IMR-90 (cell line): ENCODE data around the gene KRTAP10-3. TPM values are rescaled to one million over a fixed set of nuclear protein-coding genes. Genes with fewer than 3 reads are reported as not detected.

Experiments
- ATAC-seq: fragments of 200-7000 bp; cut with Tn5 transposase; 2 replicates; pipeline ENCODE4 v1.9.1; 2020; ENCODE audit warnings: low read depth, mild to moderate bottlenecking, moderate library complexity
- BruUV-seq: library from RNA; stranded (reverse); fragments of 400-500 nt; replicated peaks from 2 replicates; lab custom pipeline; 2021; lab: Mats Ljungman, UMichigan
- CTCF ChIA-PET: fragments of 300-600 bp; formaldehyde crosslinking; extraction: SDS; loops from one replicate; lab custom pipeline; 2021; ENCODE audit warnings: antibody characterized with exemption; lab: Yijun Ruan, JAX
- POLR2A ChIA-PET: fragments of 300-600 bp; sonication (Branson Sonifier 250); formaldehyde crosslinking; loops from one replicate; lab custom pipeline; 2022; ENCODE audit warnings: antibody characterized with exemption; ENCODE audit not compliant: unreplicated experiment; lab: Charles Lee
- DNase-seq: peaks from one replicate; pipeline ENCODE4 v3.0.0; 2013
- H2AFZ ChIP-seq: replicated peaks from 2 replicates; pipeline ENCODE3; 2013; ENCODE audit warnings: low read length, mild to moderate bottlenecking; ENCODE audit not compliant: poor library complexity
- H2AK5ac ChIP-seq: 2 replicates; pipeline ENCODE4 v1.6.1; 2013; ENCODE audit warnings: low read depth, low read length, inconsistent platforms
- H2AK9ac ChIP-seq: replicated peaks from 2 replicates; pipeline ENCODE3; 2013; ENCODE audit warnings: mild to moderate bottlenecking, low read depth, low read length, moderate library complexity; ENCODE audit not compliant: poor library complexity
- H2BK120ac ChIP-seq: 2 replicates; pipeline ENCODE4 v1.6.1; 2013; ENCODE audit warnings: low read depth, low read length, inconsistent platforms
- H2BK15ac ChIP-seq: 3 replicates; pipeline ENCODE4 v1.6.1; 2013; ENCODE audit warnings: low read depth, low read length, inconsistent platforms
- H2BK20ac ChIP-seq: 2 replicates; pipeline ENCODE4 v1.6.1; 2013; ENCODE audit warnings: low read depth, mild to moderate bottlenecking, inconsistent platforms, low read length, moderate library complexity
- H2BK5ac ChIP-seq: 2 replicates; pipeline ENCODE4 v1.6.1; 2013; ENCODE audit warnings: mild to moderate bottlenecking, low read depth, low read length, inconsistent platforms; ENCODE audit not compliant: poor library complexity, severe bottlenecking
- H3K14ac ChIP-seq: replicated peaks from 2 replicates; pipeline ENCODE4 v1.6.1; 2013; ENCODE audit warnings: low read depth, low read length, inconsistent platforms
- H3K18ac ChIP-seq: 2 replicates; pipeline ENCODE4 v1.6.1; 2013; ENCODE audit warnings: low read depth, low read length, control low read depth
- H3K23ac ChIP-seq: 2 replicates; pipeline ENCODE4 v1.6.1; 2013; ENCODE audit warnings: low read depth, low read length, inconsistent platforms
- H3K27ac ChIP-seq: 2 replicates; pipeline ENCODE4 v1.5.1; 2013; ENCODE audit warnings: mild to moderate bottlenecking, control low read depth, low read length; ENCODE audit not compliant: insufficient read depth
- H3K27me3 ChIP-seq: 2 replicates; pipeline ENCODE4 v1.6.1; 2013; ENCODE audit warnings: low read length; ENCODE audit not compliant: control insufficient read depth, insufficient read depth
- H3K36me3 ChIP-seq: 2 replicates; pipeline ENCODE4 v1.6.1; 2013; ENCODE audit warnings: low read length, mixed read lengths; ENCODE audit not compliant: control insufficient read depth, insufficient read depth
- H3K4ac ChIP-seq: 2 replicates; pipeline ENCODE4 v1.6.1; 2013; ENCODE audit warnings: low read depth, low read length, inconsistent platforms
- H3K4me1 ChIP-seq: 2 replicates; pipeline ENCODE4 v1.6.1; 2013; ENCODE audit warnings: low read length, mixed read lengths; ENCODE audit not compliant: control insufficient read depth, insufficient read depth
- H3K4me2 ChIP-seq: 2 replicates; pipeline ENCODE4 v1.6.1; 2013; ENCODE audit warnings: low read depth, mild to moderate bottlenecking, control low read depth, low read length, moderate library complexity
- H3K4me3 ChIP-seq: 2 replicates; pipeline ENCODE4 v1.5.1; 2013; ENCODE audit warnings: low read depth, mild to moderate bottlenecking, control low read depth, low read length, moderate library complexity; ENCODE audit not compliant: insufficient read depth
- H3K56ac ChIP-seq: 2 replicates; pipeline ENCODE4 v1.6.1; 2013; ENCODE audit warnings: low read length, inconsistent platforms; ENCODE audit not compliant: insufficient read depth; ENCODE audit errors: extremely low read depth
- H3K79me1 ChIP-seq, 2 experiments: 2 replicates each; pipeline ENCODE4 v1.6.1; 2013; ENCODE audit warnings: low read length in 2 of 2, inconsistent platforms in 1 of 2, low read depth in 1 of 2
- H3K9ac ChIP-seq: 2 replicates; pipeline ENCODE4 v1.6.1; 2013; ENCODE audit warnings: low read depth, low read length, control low read depth
- H3K9me1 ChIP-seq: 2 replicates; pipeline ENCODE4 v1.6.1; 2013; ENCODE audit warnings: low read length, inconsistent platforms; ENCODE audit not compliant: insufficient read depth
- H3K9me3 ChIP-seq: 2 replicates; pipeline ENCODE4 v1.6.1; 2013; ENCODE audit warnings: low read length; ENCODE audit not compliant: control insufficient read depth, insufficient read depth
- H4K20me1 ChIP-seq: 2 replicates; pipeline ENCODE4 v1.6.1; 2013; ENCODE audit warnings: low read length, inconsistent platforms; ENCODE audit not compliant: insufficient read depth
- H4K5ac ChIP-seq: 2 replicates; pipeline ENCODE4 v1.6.1; 2013; ENCODE audit warnings: mild to moderate bottlenecking, low read depth, low read length, control low read depth
- H4K8ac ChIP-seq, 2 experiments: 2 replicates each; pipeline ENCODE4 v1.6.1; 2013; ENCODE audit warnings: low read depth in 2 of 2, low read length in 2 of 2, control low read depth in 1 of 2, inconsistent platforms in 1 of 2
- H4K91ac ChIP-seq: 2 replicates; pipeline ENCODE4 v1.6.1; 2013; ENCODE audit warnings: low read depth, low read length, inconsistent platforms; ENCODE audit not compliant: insufficient read depth
- BHLHE40 ChIP-seq: fragments of 150-350 bp; IDR thresholded peaks from 2 replicates; pipeline ENCODE4 v1.6.1; 2016; ENCODE audit warnings: mild to moderate bottlenecking, low read depth, low read length
- CEBPB ChIP-seq: IDR thresholded peaks from 2 replicates; pipeline ENCODE4 v1.6.1; 2012; ENCODE audit warnings: low read depth, low read length, improper control_type of control experiment
- CHD1 ChIP-seq: IDR thresholded peaks from 2 replicates; pipeline ENCODE4 v1.6.1; 2012; ENCODE audit warnings: low read depth, low read length, improper control_type of control experiment
- ELK1 ChIP-seq: fragments of 150-350 bp; IDR thresholded peaks from 2 replicates; pipeline ENCODE4 v1.6.1; 2016; ENCODE audit warnings: low read depth, mild to moderate bottlenecking, low read length, moderate library complexity, borderline replicate concordance
- FOS ChIP-seq: fragments of 150-350 bp; IDR thresholded peaks from 2 replicates; pipeline ENCODE4 v1.6.1; 2016; ENCODE audit warnings: low read depth, low read length
- MAFK ChIP-seq: IDR thresholded peaks from 2 replicates; pipeline ENCODE4 v1.6.1; 2012; ENCODE audit warnings: low read depth, low read length, improper control_type of control experiment
- MAZ ChIP-seq: IDR thresholded peaks from 2 replicates; pipeline ENCODE4 v1.6.1; 2012; ENCODE audit warnings: low read depth, mild to moderate bottlenecking, low read length, improper control_type of control experiment, moderate library complexity, borderline replicate concordance
- MXI1 ChIP-seq: IDR thresholded peaks from 2 replicates; pipeline ENCODE4 v1.6.1; 2012; ENCODE audit warnings: low read depth, mild to moderate bottlenecking, low read length, moderate library complexity, borderline replicate concordance
- NFE2L2 ChIP-seq: fragments of 150-350 bp; IDR thresholded peaks from 2 replicates; pipeline ENCODE4 v1.6.1; 2016; ENCODE audit warnings: low read depth, mild to moderate bottlenecking, low read length
- POLR2A ChIP-seq: IDR thresholded peaks from 2 replicates; pipeline ENCODE4 v1.6.1; 2012; ENCODE audit warnings: mild to moderate bottlenecking, low read depth, low read length
- RAD21 ChIP-seq: IDR thresholded peaks from 2 replicates; pipeline ENCODE4 v1.6.1; 2012; ENCODE audit warnings: low read length, improper control_type of control experiment
- RCOR1 ChIP-seq: IDR thresholded peaks from 2 replicates; pipeline ENCODE4 v1.6.1; 2012; ENCODE audit warnings: mild to moderate bottlenecking, low read length, improper control_type of control experiment; ENCODE audit not compliant: insufficient replicate concordance
- RFX5 ChIP-seq: IDR thresholded peaks from 2 replicates; pipeline ENCODE4 v1.8.0; 2012; ENCODE audit warnings: low read depth, mild to moderate bottlenecking, low read length, moderate library complexity
- SMC3 ChIP-seq: fragments of 150-350 bp; IDR thresholded peaks from 2 replicates; pipeline ENCODE4 v1.6.1; 2016; ENCODE audit warnings: low read depth, mild to moderate bottlenecking, antibody characterized with exemption, low read length, moderate library complexity
- WGBS, 2 experiments: methylation state at CpG; one replicate each; pipeline versions ENCODE4 v1.1.5 to v1.1.7; 2013; ENCODE audit warnings: missing lambda C conversion rate in 2 of 2; ENCODE audit not compliant: insufficient read length in 1 of 2; ENCODE audit errors: extremely low coverage in 2 of 2; 5-methylcytosine and 5-hydroxymethylcytosine counted together
- dilution Hi-C: fragments of 300-500 bp; cut with HindIII; formaldehyde crosslinking; loops from one replicate; pipeline ENCODE4 v1.14.3; 2018; ENCODE audit warnings: low sequenced_read_pairs; ENCODE audit not compliant: unreplicated experiment
- in situ Hi-C: fragments of 300-500 bp; cut with MboI; formaldehyde crosslinking; loops from 3 replicates; pipeline ENCODE4 v1.14.3; 2019; ENCODE audit warnings: low sequenced_read_pairs, inconsistent platforms, mixed read lengths
- intact Hi-C: fragments of 100-400 bp; cut with micrococcal nuclease; formaldehyde crosslinking; loops from 2 replicates; pipeline ENCODE4 v1.10.0; 2022
- polyA plus RNA-seq, 3 experiments: library from polyadenylated mRNA; depleted of rRNA; stranded (reverse); fragments of >200 nt; gene quantifications; 2 replicates each; pipeline ENCODE4 v1.2.3, GENCODE V29; 2012; ENCODE audit warnings: low replicate concordance in 1 of 3
- total RNA-seq: library from RNA; depleted of rRNA; stranded (reverse); fragments of >200 nt; gene quantifications from 2 replicates; pipeline ENCODE4 v1.2.3, GENCODE V29; 2012
- TF ChIP-seq, protein P1 (sequence below): conservative IDR thresholded peaks from 2 replicates; pipeline ENCODE4 v1.5.1; 2012; ENCODE audit warnings: mild to moderate bottlenecking, low read depth, low read length, improper control_type of control experiment
- TF ChIP-seq, protein P2 (sequence below): fragments of 150-350 bp; IDR thresholded peaks from 2 replicates; pipeline ENCODE4 v1.6.1; 2017; ENCODE audit warnings: mild to moderate bottlenecking, antibody characterized with exemption, low read length, low read depth

KRTAP10-3 gene
- total and polyA plus RNA-seq, 2 of the 4 experiments (the other 2 are of a cell fraction), result not detected

DNA sequence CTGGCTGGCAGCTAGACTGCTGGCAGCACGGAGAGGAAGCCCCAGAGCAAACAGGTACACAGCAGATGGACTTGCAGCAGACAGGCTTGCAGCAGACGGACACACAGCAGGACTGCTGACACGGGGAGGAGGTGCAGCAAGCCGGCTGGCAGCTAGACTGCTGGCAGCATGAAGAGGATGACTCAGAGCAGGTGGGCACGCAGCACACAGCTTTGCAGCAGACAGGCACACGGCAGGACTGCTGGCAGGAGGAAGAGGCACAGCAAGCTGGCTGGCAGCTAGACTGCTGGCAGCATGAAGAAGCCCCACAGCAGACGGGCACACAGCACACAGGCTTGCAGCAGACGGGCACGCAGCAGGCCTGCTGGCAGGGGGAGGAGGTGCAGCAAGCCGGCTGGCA is 7.8 kb downstream of the KRTAP10-3 start:
- no peak overlapping the region for H2BK120ac ChIP-seq
- peaks cover 14% of the 10 kb centered on the region for H3K27me3 ChIP-seq

More for the DNA sequence above, 7.8 kb downstream of the KRTAP10-3 start:
- H2BK20ac ChIP-seq, result no peak overlapping the region
- no peak overlapping the region for H2AK9ac ChIP-seq
- no peak overlapping the region for H2AFZ ChIP-seq
- 57% methylated on average over 9 of the region's 10 CpGs; no CpG with 5 or more reads in 1 of the 2 experiments for WGBS, 2 experiments
- H2BK15ac ChIP-seq, result no peak overlapping the region
- ChIA-PET POLR2A (no interaction called here), CTCF (no interaction called here)
- H3K4me1 ChIP-seq, result no peaks in the 10 kb centered on the region
- dilution Hi-C loops, result no loop called here
- no peak overlapping the region for H4K5ac ChIP-seq
- peaks cover 2% of the 10 kb centered on the region; the same call in 1 of the 2 replicates for H3K9me3 ChIP-seq
- H4K20me1 ChIP-seq, result no peaks in the 10 kb centered on the region
- TF ChIP-seq MAZ, result no peak
- no peak for TF ChIP-seq RFX5
- no peak for TF ChIP-seq SMC3
- no peak for TF ChIP-seq RAD21
- TF ChIP-seq, protein P1, sequence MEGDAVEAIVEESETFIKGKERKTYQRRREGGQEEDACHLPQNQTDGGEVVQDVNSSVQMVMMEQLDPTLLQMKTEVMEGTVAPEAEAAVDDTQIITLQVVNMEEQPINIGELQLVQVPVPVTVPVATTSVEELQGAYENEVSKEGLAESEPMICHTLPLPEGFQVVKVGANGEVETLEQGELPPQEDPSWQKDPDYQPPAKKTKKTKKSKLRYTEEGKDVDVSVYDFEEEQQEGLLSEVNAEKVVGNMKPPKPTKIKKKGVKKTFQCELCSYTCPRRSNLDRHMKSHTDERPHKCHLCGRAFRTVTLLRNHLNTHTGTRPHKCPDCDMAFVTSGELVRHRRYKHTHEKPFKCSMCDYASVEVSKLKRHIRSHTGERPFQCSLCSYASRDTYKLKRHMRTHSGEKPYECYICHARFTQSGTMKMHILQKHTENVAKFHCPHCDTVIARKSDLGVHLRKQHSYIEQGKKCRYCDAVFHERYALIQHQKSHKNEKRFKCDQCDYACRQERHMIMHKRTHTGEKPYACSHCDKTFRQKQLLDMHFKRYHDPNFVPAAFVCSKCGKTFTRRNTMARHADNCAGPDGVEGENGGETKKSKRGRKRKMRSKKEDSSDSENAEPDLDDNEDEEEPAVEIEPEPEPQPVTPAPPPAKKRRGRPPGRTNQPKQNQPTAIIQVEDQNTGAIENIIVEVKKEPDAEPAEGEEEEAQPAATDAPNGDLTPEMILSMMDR, result no peak
- TF ChIP-seq POLR2A, result no peak
- no peak for TF ChIP-seq BHLHE40
- no peak for TF ChIP-seq MAFK
- TF ChIP-seq FOS, result no peak
- TF ChIP-seq, protein P2, sequence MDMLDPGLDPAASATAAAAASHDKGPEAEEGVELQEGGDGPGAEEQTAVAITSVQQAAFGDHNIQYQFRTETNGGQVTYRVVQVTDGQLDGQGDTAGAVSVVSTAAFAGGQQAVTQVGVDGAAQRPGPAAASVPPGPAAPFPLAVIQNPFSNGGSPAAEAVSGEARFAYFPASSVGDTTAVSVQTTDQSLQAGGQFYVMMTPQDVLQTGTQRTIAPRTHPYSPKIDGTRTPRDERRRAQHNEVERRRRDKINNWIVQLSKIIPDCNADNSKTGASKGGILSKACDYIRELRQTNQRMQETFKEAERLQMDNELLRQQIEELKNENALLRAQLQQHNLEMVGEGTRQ, result no peak
- TF ChIP-seq CEBPB, result no peak
- no peak for TF ChIP-seq NFE2L2
- TF ChIP-seq RCOR1, result no peak
- no peak for TF ChIP-seq ELK1
- no peak for TF ChIP-seq CHD1
- TF ChIP-seq MXI1, result no peak
- no peak overlapping the region for H3K56ac ChIP-seq
- no peak overlapping the region for H2BK5ac ChIP-seq
- no peak for ATAC-seq
- H3K4ac ChIP-seq, result no peak overlapping the region
- no peak overlapping the region for H3K27ac ChIP-seq
- intact Hi-C loops, result no loop called here
- no peak overlapping the region for H3K4me3 ChIP-seq
- no peak overlapping the region for H4K91ac ChIP-seq
- H2AK5ac ChIP-seq, result no peak overlapping the region
- no peak overlapping the region for H3K18ac ChIP-seq
- BruUV-seq, result no TSS peak
- no peaks in the 10 kb centered on the region for H3K36me3 ChIP-seq
- H4K8ac ChIP-seq, result no peak overlapping the region
- no peak overlapping the region for H3K4me2 ChIP-seq
- H3K9ac ChIP-seq, result no peak overlapping the region
- H3K14ac ChIP-seq, result no peak overlapping the region
- H3K79me1 ChIP-seq, result no peaks in the 10 kb centered on the region
- no peak overlapping the region for H3K23ac ChIP-seq
- in situ Hi-C loops, result no loop called here
- H3K9me1 ChIP-seq, result no peaks in the 10 kb centered on the region
- DNase-seq, result no peak
